Large intestine (tissue), 3 donors: ENCODE results near the gene RERE. TPM values are rescaled to one million over a fixed set of nuclear protein-coding genes. Genes with fewer than 3 reads are reported as not detected.

ENCODE experiments used
- DNase-seq, 2 donors: peaks; one replicate each; pipeline versions ENCODE4 v3.0.0 to v3.0.0-alpha.2; 2013
- H3K27ac ChIP-seq: one replicate; pipeline ENCODE4 v1.5.1; 2013; ENCODE audit warnings: low read length
- H3K27me3 ChIP-seq: 2 replicates; pipeline ENCODE4 v1.6.1; 2013; ENCODE audit warnings: low read length; ENCODE audit not compliant: control insufficient read depth, insufficient read depth
- H3K36me3 ChIP-seq: 2 replicates; pipeline ENCODE4 v1.6.1; 2013; ENCODE audit warnings: low read length; ENCODE audit not compliant: control insufficient read depth, insufficient read depth
- H3K4me1 ChIP-seq: one replicate; pipeline ENCODE4 v1.6.1; 2013; ENCODE audit warnings: low read length; ENCODE audit not compliant: control insufficient read depth, insufficient read depth
- H3K4me3 ChIP-seq: one replicate; pipeline ENCODE4 v1.5.1; 2013; ENCODE audit warnings: low read length
- H3K9me3 ChIP-seq: one replicate; pipeline ENCODE4 v1.6.1; 2013; ENCODE audit warnings: mild to moderate bottlenecking, low read depth, low read length, moderate library complexity; ENCODE audit not compliant: control insufficient read depth
- WGBS: methylation state at CpG from one replicate; pipeline ENCODE4 v1.1.5; 2013; ENCODE audit warnings: low lambda C conversion rate; ENCODE audit not compliant: insufficient coverage; 5-methylcytosine and 5-hydroxymethylcytosine counted together
- polyA plus RNA-seq: library from polyadenylated mRNA; unstranded; fragments of 120-200 nt; gene quantifications from one replicate; pipeline ENCODE4 v1.2.1, GENCODE V29; 2013

The RERE gene
- polyA plus RNA-seq, 1 donor: 62.3 TPM

GRCh38 chr1:8325771-8326170 lies 491.7 kb downstream of the RERE start:
- no peak for DNase-seq
- H3K36me3 ChIP-seq: no peaks in the 10 kb centered on the region
- no peak overlapping the region for H3K4me3 ChIP-seq
- peaks cover 2% of the 10 kb centered on the region for H3K27me3 ChIP-seq
- no peaks in the 10 kb centered on the region for H3K9me3 ChIP-seq
- H3K4me1 ChIP-seq: no peaks in the 10 kb centered on the region
- no peak overlapping the region for H3K27ac ChIP-seq
- whole genome bisulfite sequencing: no CpG with 5 or more reads among the region's 21 CpGs

- H3K36me3 ChIP-seq: no peaks in the 10 kb centered on the region
- WGBS: no CpG with 5 or more reads among the region's 32 CpGs
Observed at GRCh38 chr1:8324176-8324810, 493.1 kb downstream of the RERE start.

GRCh38 chr1:8323706-8324105 lies 493.7 kb downstream of the RERE start:
- Histone ChIP-seq H3K27ac (no peak overlapping the region), H3K27me3 (peaks cover 9% of the 10 kb centered on the region), H3K36me3 (no peaks in the 10 kb centered on the region), H3K4me3 (no peak overlapping the region), H3K9me3 (no peaks in the 10 kb centered on the region), H3K4me1 (no peaks in the 10 kb centered on the region)
- WGBS: no CpG with 5 or more reads among the region's 11 CpGs
- DNase-seq: no peak

More at GRCh38 chr1:8324176-8324810, 493.1 kb downstream of the RERE start:
- Histone ChIP-seq H3K27ac (no peak overlapping the region), H3K4me3 (no peak overlapping the region), H3K9me3 (no peaks in the 10 kb centered on the region), H3K4me1 (no peaks in the 10 kb centered on the region), H3K27me3 (peaks cover 6% of the 10 kb centered on the region)
- no peak for DNase-seq

GRCh38 chr1:8321612-8322011 lies 495.8 kb downstream of the RERE start:
- Histone ChIP-seq H3K4me3 (no peak overlapping the region), H3K36me3 (no peaks in the 10 kb centered on the region), H3K27ac (no peak overlapping the region), H3K9me3 (peaks cover 2% of the 10 kb centered on the region), H3K4me1 (peaks cover 6% of the 10 kb centered on the region), H3K27me3 (peaks cover 16% of the 10 kb centered on the region)
- WGBS: 90% methylated on average over 2 of the region's 3 CpGs
- no peak for DNase-seq

GRCh38 chr1:8318436-8318835 lies 499.0 kb downstream of the RERE start:
- Histone ChIP-seq H3K27me3 (peaks cover 16% of the 10 kb centered on the region), H3K36me3 (no peaks in the 10 kb centered on the region), H3K27ac (no peak overlapping the region), H3K4me1 (peaks cover 36% of the 10 kb centered on the region), H3K4me3 (peak overlapping the region; percentile 50), H3K9me3 (peaks cover 2% of the 10 kb centered on the region)
- no CpG with 5 or more reads among the region's 18 CpGs for WGBS
- DNase-seq: no peak

- H3K4me1 ChIP-seq: peaks cover 41% of the 10 kb centered on the region
- peaks cover 2% of the 10 kb centered on the region for H3K9me3 ChIP-seq
- WGBS: no CpG with 5 or more reads among the region's 75 CpGs
- H3K27me3 ChIP-seq: peaks cover 16% of the 10 kb centered on the region
- H3K4me3 ChIP-seq: peak within 1 kb of the TSS; percentile 50
- H3K36me3 ChIP-seq: no peaks in the 10 kb centered on the region
- DNase-seq: peak; percentile 48 to 73
- no peak within 1 kb of the TSS for H3K27ac ChIP-seq
Observed at GRCh38 chr1:8317647-8318381, 499.6 kb downstream of the RERE start, which contains the start of gene SLC45A1. SLC45A1 (plus strand) TSS chr1:8318114; CDS start chr1:8324330, 6,216 bp downstream.

- H3K27ac ChIP-seq: peak overlapping the region; percentile 62
- peaks cover 2% of the 10 kb centered on the region for H3K9me3 ChIP-seq
- DNase-seq: peak; percentile 79 to 90
- peaks cover 42% of the 10 kb centered on the region for H3K4me1 ChIP-seq
- H3K27me3 ChIP-seq: peaks cover 15% of the 10 kb centered on the region
- H3K4me3 ChIP-seq: no peak overlapping the region
- H3K36me3 ChIP-seq: no peaks in the 10 kb centered on the region
- WGBS: 100% methylated on average over 1 of the region's 14 CpGs
Observed at GRCh38 chr1:8315573-8316475, 501.6 kb downstream of the RERE start.

- DNase-seq: peak; percentile 79 to 83
- Histone ChIP-seq H3K36me3 (no peaks in the 10 kb centered on the region), H3K27ac (peak overlapping the region; percentile 62), H3K4me3 (no peak overlapping the region), H3K9me3 (peaks cover 2% of the 10 kb centered on the region), H3K27me3 (peaks cover 13% of the 10 kb centered on the region), H3K4me1 (peaks cover 42% of the 10 kb centered on the region)
- no CpG with 5 or more reads among the region's 21 CpGs for WGBS
Observed at GRCh38 chr1:8314346-8315280, 502.8 kb downstream of the RERE start.

GRCh38 chr1:8313231-8313630 lies 504.2 kb downstream of the RERE start:
- H3K27me3 ChIP-seq: peaks cover 3% of the 10 kb centered on the region
- WGBS: no CpG with 5 or more reads among the region's 6 CpGs
- no peaks in the 10 kb centered on the region for H3K36me3 ChIP-seq
- peak in 1 of 2 donors; percentile 60 for DNase-seq
- H3K27ac ChIP-seq: no peak overlapping the region
- peaks cover 38% of the 10 kb centered on the region for H3K4me1 ChIP-seq
- peaks cover 2% of the 10 kb centered on the region for H3K9me3 ChIP-seq
- no peak overlapping the region for H3K4me3 ChIP-seq
